ENCODE data around the gene APOBEC2.

Gene APOBEC2

DNA sequence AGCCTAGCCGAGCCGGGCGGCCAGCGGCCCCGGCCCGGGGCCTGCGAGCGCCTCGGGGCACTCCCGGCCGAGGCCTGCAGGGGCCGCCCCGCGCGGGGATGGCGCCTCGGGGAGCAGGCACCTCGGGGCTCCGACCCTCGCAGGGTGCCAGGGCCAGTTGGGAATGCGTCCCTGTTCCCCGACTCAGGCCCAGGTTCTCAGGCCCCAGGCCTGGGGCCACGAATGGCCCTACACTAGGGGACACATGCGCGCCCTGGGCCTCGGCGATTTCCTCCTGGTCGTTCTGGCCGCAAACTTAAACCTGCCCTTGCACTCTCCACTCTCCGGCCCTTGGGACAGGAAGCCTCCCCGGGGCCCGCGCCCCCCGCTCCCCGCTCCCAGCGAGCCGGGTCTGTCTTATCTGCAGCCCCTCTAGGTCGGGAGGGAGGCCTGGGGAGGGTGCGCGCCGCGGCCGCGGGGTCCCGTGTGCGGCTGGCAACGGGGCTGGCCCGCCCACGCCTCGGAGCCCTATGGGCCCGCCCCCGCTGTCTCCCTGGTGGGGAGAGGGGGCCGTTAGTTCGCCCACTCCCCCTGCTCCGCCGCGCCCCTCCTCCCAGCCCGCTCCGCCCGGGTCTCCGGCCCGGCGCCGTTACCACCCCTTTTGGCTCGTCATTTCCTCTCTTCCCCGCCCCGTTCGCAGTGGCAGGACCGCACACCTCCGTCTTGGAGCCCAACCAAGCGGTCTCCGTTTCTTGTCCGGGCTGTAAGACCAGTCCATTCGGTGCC is 20.4 kb downstream of the APOBEC2 start:
- H3K9ac ChIP-seq (ENCODE audit: low read depth, low read length) = peak overlapping the region; percentile 100
- peak overlapping the region; percentile 69 to 91 for H3K4me3 ChIP-seq (ENCODE audit: low read depth in 1 of 2, low read length in 2 of 2)
- peak overlapping the region; percentile 89 for H3K27ac ChIP-seq (ENCODE audit: low read length)
- peaks cover 49% of the 10 kb centered on the region for H3K4me1 ChIP-seq (ENCODE audit: insufficient read depth, low read length)
- H2AFZ ChIP-seq (ENCODE audit: low read depth, low read length) = peak overlapping the region; percentile 66
- TF ChIP-seq, protein P1, sequence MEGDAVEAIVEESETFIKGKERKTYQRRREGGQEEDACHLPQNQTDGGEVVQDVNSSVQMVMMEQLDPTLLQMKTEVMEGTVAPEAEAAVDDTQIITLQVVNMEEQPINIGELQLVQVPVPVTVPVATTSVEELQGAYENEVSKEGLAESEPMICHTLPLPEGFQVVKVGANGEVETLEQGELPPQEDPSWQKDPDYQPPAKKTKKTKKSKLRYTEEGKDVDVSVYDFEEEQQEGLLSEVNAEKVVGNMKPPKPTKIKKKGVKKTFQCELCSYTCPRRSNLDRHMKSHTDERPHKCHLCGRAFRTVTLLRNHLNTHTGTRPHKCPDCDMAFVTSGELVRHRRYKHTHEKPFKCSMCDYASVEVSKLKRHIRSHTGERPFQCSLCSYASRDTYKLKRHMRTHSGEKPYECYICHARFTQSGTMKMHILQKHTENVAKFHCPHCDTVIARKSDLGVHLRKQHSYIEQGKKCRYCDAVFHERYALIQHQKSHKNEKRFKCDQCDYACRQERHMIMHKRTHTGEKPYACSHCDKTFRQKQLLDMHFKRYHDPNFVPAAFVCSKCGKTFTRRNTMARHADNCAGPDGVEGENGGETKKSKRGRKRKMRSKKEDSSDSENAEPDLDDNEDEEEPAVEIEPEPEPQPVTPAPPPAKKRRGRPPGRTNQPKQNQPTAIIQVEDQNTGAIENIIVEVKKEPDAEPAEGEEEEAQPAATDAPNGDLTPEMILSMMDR (IDR thresholded peaks at IDR 0.05; ENCODE audit: borderline replicate concordance, extremely low read depth, low read length, poor library complexity, severe bottlenecking) = peak; percentile 40
- TF ChIP-seq EZH2 (IDR thresholded peaks at IDR 0.05; ENCODE audit: borderline replicate concordance, low read depth, low read length, severe bottlenecking) = no peak
- H3K79me2 ChIP-seq (ENCODE audit: insufficient read depth, low read length) = peaks cover 67% of the 10 kb centered on the region
- H3K27me3 ChIP-seq (ENCODE audit: insufficient read depth, low read length, poor library complexity) = no peaks in the 10 kb centered on the region
- H3K36me3 ChIP-seq (ENCODE audit: insufficient read depth, low read length) = peaks cover 59% of the 10 kb centered on the region
- H3K4me2 ChIP-seq (ENCODE audit: insufficient read depth, low read length) = peak overlapping the region; percentile 90
- no peaks in the 10 kb centered on the region for H3K9me3 ChIP-seq (ENCODE audit: insufficient read depth, low read length, severe bottlenecking)
- ATAC-seq (ENCODE audit: insufficient read depth, low read depth) (peak; percentile 46), DNase-seq (peak; percentile 93)
- peaks cover 36% of the 10 kb centered on the region for H4K20me1 ChIP-seq (ENCODE audit: insufficient read depth, low read length)

- no peak for ATAC-seq (ENCODE audit: insufficient read depth, low read depth)
- H3K9ac ChIP-seq (ENCODE audit: low read depth, low read length) = peak overlapping the region; percentile 100
- no peaks in the 10 kb centered on the region for H3K9me3 ChIP-seq (ENCODE audit: insufficient read depth, low read length, severe bottlenecking)
- peaks cover 57% of the 10 kb centered on the region for H3K4me1 ChIP-seq (ENCODE audit: insufficient read depth, low read length)
- H3K36me3 ChIP-seq (ENCODE audit: insufficient read depth, low read length) = peaks cover 59% of the 10 kb centered on the region
- H3K27me3 ChIP-seq (ENCODE audit: insufficient read depth, low read length, poor library complexity) = no peaks in the 10 kb centered on the region
- peaks cover 74% of the 10 kb centered on the region for H3K79me2 ChIP-seq (ENCODE audit: insufficient read depth, low read length)
- no peak for DNase-seq
- TF ChIP-seq, protein P1 (IDR thresholded peaks at IDR 0.05; ENCODE audit: borderline replicate concordance, extremely low read depth, low read length, poor library complexity, severe bottlenecking) = no peak
- TF ChIP-seq EZH2 (IDR thresholded peaks at IDR 0.05; ENCODE audit: borderline replicate concordance, low read depth, low read length, severe bottlenecking) = no peak
- peak overlapping the region; percentile 69 to 91 for H3K4me3 ChIP-seq (ENCODE audit: low read depth in 1 of 2, low read length in 2 of 2)
- peak overlapping the region; percentile 66 for H2AFZ ChIP-seq (ENCODE audit: low read depth, low read length)
- peak overlapping the region; percentile 89 for H3K27ac ChIP-seq (ENCODE audit: low read length)
- peaks cover 44% of the 10 kb centered on the region for H4K20me1 ChIP-seq (ENCODE audit: insufficient read depth, low read length)
- H3K4me2 ChIP-seq (ENCODE audit: insufficient read depth, low read length) = peak overlapping the region; percentile 90
Measured at GRCh38 chr6:41073968-41074691, 21.1 kb downstream of the APOBEC2 start.

GRCh38 chr6:41074692-41075436 is 21.9 kb downstream of the APOBEC2 start:
- Histone ChIP-seq H3K9ac (ENCODE audit: low read depth, low read length) (peak overlapping the region; percentile 100), H3K36me3 (ENCODE audit: insufficient read depth, low read length) (peaks cover 59% of the 10 kb centered on the region), H3K79me2 (ENCODE audit: insufficient read depth, low read length) (peaks cover 82% of the 10 kb centered on the region), H3K4me2 (ENCODE audit: insufficient read depth, low read length) (peak overlapping the region; percentile 90), H3K4me3 (ENCODE audit: low read depth in 1 of 2, low read length in 2 of 2) (peak overlapping the region; percentile 69 to 91; a peak in 3 of 4 replicates), H3K27me3 (ENCODE audit: insufficient read depth, low read length, poor library complexity) (no peaks in the 10 kb centered on the region), H3K9me3 (ENCODE audit: insufficient read depth, low read length, severe bottlenecking) (no peaks in the 10 kb centered on the region), H3K4me1 (ENCODE audit: insufficient read depth, low read length) (peaks cover 58% of the 10 kb centered on the region), H3K27ac (ENCODE audit: low read length) (peak overlapping the region; percentile 89), H4K20me1 (ENCODE audit: insufficient read depth, low read length) (peaks cover 48% of the 10 kb centered on the region), H2AFZ (ENCODE audit: low read depth, low read length) (no peak overlapping the region)
- TF ChIP-seq, protein P1 (IDR thresholded peaks at IDR 0.05; ENCODE audit: borderline replicate concordance, extremely low read depth, low read length, poor library complexity, severe bottlenecking) = no peak
- no peak for TF ChIP-seq EZH2 (IDR thresholded peaks at IDR 0.05; ENCODE audit: borderline replicate concordance, low read depth, low read length, severe bottlenecking)
- no peak for ATAC-seq (ENCODE audit: insufficient read depth, low read depth)
- no peak for DNase-seq
